ENCODE results near the gene ELOA2.
"Not testable (repeated sequence)": the region's sequence is repeated elsewhere in the genome, so short reads cannot be mapped to it uniquely, and the experiment has no call there.

Gene ELOA2

GRCh38 chr18:47035156-47035671 is at the start of gene ELOA2:
Gene ELOA2 (minus strand): TSS chr18:47035621. CDS start chr18:47035264, 357 bp downstream.
- no peak for DNase-seq

- no peak for DNase-seq
These were observed 46.2 kb upstream of the ELOA2 start for GRCh38 chr18:47081578-47081977.

- DNase-seq: no peak
These were observed 45.5 kb upstream of the ELOA2 start for GRCh38 chr18:47080872-47081271.

- no peak for DNase-seq
These were observed 41.7 kb upstream of the ELOA2 start for GRCh38 chr18:47077111-47077510.

- no peak for DNase-seq
These were observed 39.9 kb upstream of the ELOA2 start for GRCh38 chr18:47075098-47075883.

- DNase-seq: no peak
These were observed 32.2 kb upstream of the ELOA2 start for GRCh38 chr18:47067648-47068047.

GRCh38 chr18:47063096-47063495 is 27.7 kb upstream of the ELOA2 start:
- DNase-seq: no peak

GRCh38 chr18:47062471-47062870 is 27.1 kb upstream of the ELOA2 start:
- DNase-seq: no peak

GRCh38 chr18:47054369-47054768 is 18.9 kb upstream of the ELOA2 start:
- DNase-seq: no peak

GRCh38 chr18:47050468-47050867 is 15.0 kb upstream of the ELOA2 start:
- DNase-seq: no peak

- DNase-seq: no peak
These were observed 5.6 kb upstream of the ELOA2 start for GRCh38 chr18:47040982-47041381.

GRCh38 chr18:47036927-47037578 is 1.6 kb upstream of the ELOA2 start:
- DNase-seq: no peak

- peak; percentile 7 for DNase-seq
These were observed 965 bp upstream of the ELOA2 start for GRCh38 chr18:47036298-47036874.

- DNase-seq: not testable (repeated sequence)
These were observed 830 bp downstream of the ELOA2 start for GRCh38 chr18:47034591-47034990.

- DNase-seq: no peak
These were observed 2.5 kb downstream of the ELOA2 start for GRCh38 chr18:47032945-47033344.

- not testable (repeated sequence) for DNase-seq
These were observed 4.5 kb downstream of the ELOA2 start for GRCh38 chr18:47030887-47031286.

GRCh38 chr18:47029684-47030353 is 5.6 kb downstream of the ELOA2 start:
- DNase-seq: not testable (repeated sequence)

- not testable (repeated sequence) for DNase-seq
These were observed 6.7 kb downstream of the ELOA2 start for GRCh38 chr18:47028738-47029137.

- not testable (repeated sequence) for DNase-seq
These were observed 9.8 kb downstream of the ELOA2 start for GRCh38 chr18:47025557-47026174.

GRCh38 chr18:47023769-47024465 is 11.5 kb downstream of the ELOA2 start:
- not testable (repeated sequence) for DNase-seq

GRCh38 chr18:47022821-47023220 is 12.6 kb downstream of the ELOA2 start:
- DNase-seq: not testable (repeated sequence)

- DNase-seq: not testable (repeated sequence)
These were observed 14.7 kb downstream of the ELOA2 start for GRCh38 chr18:47020757-47021156.

Measured in NCI-H2029 treated with DMSO at 0.1 percent for 48 hours (cell line).